Activated naive CD4-positive, alpha-beta T cell treated with anti-CD3 and anti-CD28 coated beads for 36 hours (primary cell): Measurements from ENCODE around the gene CCDC12. TPM values are rescaled to one million over a fixed set of nuclear protein-coding genes. Genes with fewer than 3 reads are reported as not detected.

Experiments used
- CTCF ChIA-PET: fragments of 350-600 bp; sonication (Branson Sonifier 250); formaldehyde crosslinking; loops from one replicate; lab custom pipeline; 2021; ENCODE audit warnings: antibody characterized with exemption; lab: Charles Lee
- DNase-seq: peaks from one replicate; pipeline ENCODE4 v3.0.0-alpha.2; 2020
- H3K27ac Mint-ChIP-seq: one replicate; pipeline ENCODE4 v1.8.0; 2021; ENCODE audit warnings: mild to moderate bottlenecking, mixed read lengths
- H3K27me3 Mint-ChIP-seq: one replicate; pipeline ENCODE4 v1.8.0; 2021; ENCODE audit warnings: low read depth, mixed read lengths
- H3K36me3 Mint-ChIP-seq: one replicate; pipeline ENCODE4 v1.8.0; 2021; ENCODE audit warnings: low read depth, mixed read lengths
- H3K4me1 Mint-ChIP-seq: one replicate; pipeline ENCODE4 v1.8.0; 2021; ENCODE audit warnings: low read depth, mixed read lengths
- H3K4me3 Mint-ChIP-seq: one replicate; pipeline ENCODE4 v1.8.0; 2021; ENCODE audit warnings: mild to moderate bottlenecking, moderate library complexity, mixed read lengths
- H3K9me3 Mint-ChIP-seq: one replicate; pipeline ENCODE4 v1.8.0; 2021; ENCODE audit warnings: mixed read lengths
- intact Hi-C: fragments of 100-400 bp; cut with micrococcal nuclease; formaldehyde crosslinking; loops from one replicate; pipeline ENCODE4 v1.15.1; 2023
- total RNA-seq, 2 experiments: library from RNA; stranded (reverse); gene quantifications; one replicate each; pipeline ENCODE4 v1.2.3, GENCODE V29; 2021

Gene CCDC12
- total RNA-seq, 2 experiments from 2014 or later: 37.6 to 43.0 TPM

- intact Hi-C loops: no loop called here
- no peaks in the 10 kb centered on the region for H3K9me3 Mint-ChIP-seq
These were observed 29.5 kb downstream of the CCDC12 start for GRCh38 chr3:46946856-46947545.

GRCh38 chr3:46946416-46946815 is 30.1 kb downstream of the CCDC12 start:
- H3K27me3 Mint-ChIP-seq: no peaks in the 10 kb centered on the region
- intact Hi-C loops: no loop called here
- CTCF ChIA-PET: interaction anchor here (1.3 kb wide), 1 partner anchor 12 kb away, joined by 8 read pairs; no protein-coding TSS in a partner anchor
- H3K4me3 Mint-ChIP-seq: no peak overlapping the region
- no peak overlapping the region for H3K27ac Mint-ChIP-seq
- no peaks in the 10 kb centered on the region for H3K9me3 Mint-ChIP-seq
- DNase-seq: no peak
- peaks cover 68% of the 10 kb centered on the region for H3K4me1 Mint-ChIP-seq
- peaks cover 15% of the 10 kb centered on the region for H3K36me3 Mint-ChIP-seq

More at GRCh38 chr3:46946856-46947545, 29.5 kb downstream of the CCDC12 start:
- no peak overlapping the region for H3K4me3 Mint-ChIP-seq
- H3K27me3 Mint-ChIP-seq: no peaks in the 10 kb centered on the region
- peak; percentile 62 for DNase-seq
- CTCF ChIA-PET: interaction anchor here (0.7 to 1.3 kb wide), 3 partner anchors 12 to 376 kb away, joined by 3 to 8 read pairs (median 7); no protein-coding TSS in a partner anchor
- H3K4me1 Mint-ChIP-seq: peaks cover 72% of the 10 kb centered on the region
- H3K27ac Mint-ChIP-seq: peak overlapping the region; percentile 79
- peaks cover 15% of the 10 kb centered on the region for H3K36me3 Mint-ChIP-seq

- intact Hi-C loops: no loop called here
- CTCF ChIA-PET: no interaction called here
- DNase-seq: no peak
These were observed 32.4 kb downstream of the CCDC12 start for GRCh38 chr3:46944191-46944590.

GRCh38 chr3:46943237-46944187 is 33.0 kb downstream of the CCDC12 start:
- H3K27me3 Mint-ChIP-seq: no peaks in the 10 kb centered on the region
- peaks cover 59% of the 10 kb centered on the region for H3K4me1 Mint-ChIP-seq
- no peaks in the 10 kb centered on the region for H3K9me3 Mint-ChIP-seq
- CTCF ChIA-PET: no interaction called here
- H3K27ac Mint-ChIP-seq: no peak overlapping the region
- H3K4me3 Mint-ChIP-seq: no peak overlapping the region
- H3K36me3 Mint-ChIP-seq: peaks cover 21% of the 10 kb centered on the region
- no peak for DNase-seq
- intact Hi-C loops: no loop called here

More at GRCh38 chr3:46944191-46944590, 32.4 kb downstream of the CCDC12 start:
- peaks cover 16% of the 10 kb centered on the region for H3K36me3 Mint-ChIP-seq
- no peaks in the 10 kb centered on the region for H3K27me3 Mint-ChIP-seq
- no peak overlapping the region for H3K4me3 Mint-ChIP-seq
- H3K9me3 Mint-ChIP-seq: no peaks in the 10 kb centered on the region
- H3K27ac Mint-ChIP-seq: no peak overlapping the region
- H3K4me1 Mint-ChIP-seq: peaks cover 60% of the 10 kb centered on the region

GRCh38 chr3:46942481-46943236 is 33.9 kb downstream of the CCDC12 start:
- Mint-ChIP-seq H3K27ac (no peak overlapping the region), H3K4me3 (no peak overlapping the region), H3K4me1 (peaks cover 52% of the 10 kb centered on the region), H3K36me3 (peaks cover 20% of the 10 kb centered on the region), H3K9me3 (no peaks in the 10 kb centered on the region), H3K27me3 (no peaks in the 10 kb centered on the region)
- DNase-seq: no peak
- CTCF ChIA-PET: no interaction called here
- intact Hi-C loops: no loop called here

- CTCF ChIA-PET: interaction anchor here (0.5 kb wide), 1 partner anchor 113 kb away, joined by 4 read pairs; no protein-coding TSS in a partner anchor
- Mint-ChIP-seq H3K9me3 (no peaks in the 10 kb centered on the region), H3K36me3 (peaks cover 18% of the 10 kb centered on the region), H3K27ac (no peak overlapping the region), H3K4me3 (no peak overlapping the region), H3K4me1 (peaks cover 49% of the 10 kb centered on the region), H3K27me3 (no peaks in the 10 kb centered on the region)
- intact Hi-C loops: no loop called here
- DNase-seq: no peak
These were observed 34.5 kb downstream of the CCDC12 start for GRCh38 chr3:46942076-46942475.

GRCh38 chr3:46939578-46940445 is 36.7 kb downstream of the CCDC12 start:
- peaks cover 39% of the 10 kb centered on the region for H3K4me1 Mint-ChIP-seq
- no peaks in the 10 kb centered on the region for H3K9me3 Mint-ChIP-seq
- no peak for DNase-seq
- H3K4me3 Mint-ChIP-seq: no peak overlapping the region
- H3K27me3 Mint-ChIP-seq: no peaks in the 10 kb centered on the region
- CTCF ChIA-PET: interaction anchor here (0.5 kb wide), 1 partner anchor 368 kb away, joined by 4 read pairs; no protein-coding TSS in a partner anchor
- intact Hi-C loops: no loop called here
- peaks cover 10% of the 10 kb centered on the region for H3K36me3 Mint-ChIP-seq
- H3K27ac Mint-ChIP-seq: no peak overlapping the region

GRCh38 chr3:46938118-46938517 is 38.4 kb downstream of the CCDC12 start:
- peaks cover 10% of the 10 kb centered on the region for H3K36me3 Mint-ChIP-seq
- CTCF ChIA-PET: no interaction called here
- no peak overlapping the region for H3K27ac Mint-ChIP-seq
- H3K27me3 Mint-ChIP-seq: no peaks in the 10 kb centered on the region
- H3K4me1 Mint-ChIP-seq: peaks cover 38% of the 10 kb centered on the region
- no peak overlapping the region for H3K4me3 Mint-ChIP-seq
- no peaks in the 10 kb centered on the region for H3K9me3 Mint-ChIP-seq
- DNase-seq: no peak
- intact Hi-C loops: no loop called here

- H3K36me3 Mint-ChIP-seq: peaks cover 10% of the 10 kb centered on the region
- no peak for DNase-seq
- H3K27me3 Mint-ChIP-seq: no peaks in the 10 kb centered on the region
- peaks cover 44% of the 10 kb centered on the region for H3K4me1 Mint-ChIP-seq
- no peak overlapping the region for H3K27ac Mint-ChIP-seq
- no peaks in the 10 kb centered on the region for H3K9me3 Mint-ChIP-seq
- H3K4me3 Mint-ChIP-seq: no peak overlapping the region
- intact Hi-C loops: no loop called here
- CTCF ChIA-PET: interaction anchor here (0.9 to 1.4 kb wide), 2 partner anchors 61 to 70 kb away, joined by 3 read pairs; no protein-coding TSS in a partner anchor
These were observed 39.8 kb downstream of the CCDC12 start for GRCh38 chr3:46936733-46937250.

- no peak for DNase-seq
- CTCF ChIA-PET: interaction anchor here (0.9 to 1.4 kb wide), 2 partner anchors 62 to 69 kb away, joined by 3 read pairs; no protein-coding TSS in a partner anchor
- H3K9me3 Mint-ChIP-seq: no peaks in the 10 kb centered on the region
- peaks cover 50% of the 10 kb centered on the region for H3K4me1 Mint-ChIP-seq
- peaks cover 10% of the 10 kb centered on the region for H3K36me3 Mint-ChIP-seq
- no peaks in the 10 kb centered on the region for H3K27me3 Mint-ChIP-seq
- no peak overlapping the region for H3K4me3 Mint-ChIP-seq
- no peak overlapping the region for H3K27ac Mint-ChIP-seq
- intact Hi-C loops: no loop called here
These were observed 40.5 kb downstream of the CCDC12 start for GRCh38 chr3:46935989-46936558.
